NCI-H524 (cell line): Measurements from ENCODE around the gene PGAP1.

Source experiments
- DNase-seq, 2 experiments: peaks; one replicate each; lab custom pipeline; 2025; lab: John Stamatoyannopoulos, UW

Gene PGAP1

GRCh38 chr2:196891136-196891535 lies 35.4 kb downstream of the PGAP1 start:
- no peak for DNase-seq

DNA sequence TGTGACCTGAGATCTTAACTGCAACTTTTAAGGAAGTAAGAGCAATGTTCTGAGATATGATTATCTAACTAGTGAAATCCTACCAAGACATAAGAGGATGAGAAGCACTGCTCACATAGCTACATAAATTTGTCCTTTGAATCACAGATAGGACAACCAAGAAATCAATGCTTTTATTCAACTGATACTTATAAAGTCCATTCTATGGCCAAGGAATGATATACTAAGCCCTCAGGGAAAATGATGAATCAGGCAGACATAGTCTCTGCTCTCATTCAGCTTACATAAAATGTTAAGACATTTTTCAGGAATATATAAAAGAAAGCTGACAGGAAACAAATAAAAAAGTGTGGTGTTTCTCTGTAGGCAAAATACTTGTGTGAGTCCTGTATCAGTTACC lies 39.1 kb downstream of the PGAP1 start:
- no peak for DNase-seq

- no peak for DNase-seq
These were observed 42.1 kb downstream of the PGAP1 start for GRCh38 chr2:196884368-196884767.

- DNase-seq = no peak
These were observed 50.1 kb downstream of the PGAP1 start for GRCh38 chr2:196876364-196876763.

DNA sequence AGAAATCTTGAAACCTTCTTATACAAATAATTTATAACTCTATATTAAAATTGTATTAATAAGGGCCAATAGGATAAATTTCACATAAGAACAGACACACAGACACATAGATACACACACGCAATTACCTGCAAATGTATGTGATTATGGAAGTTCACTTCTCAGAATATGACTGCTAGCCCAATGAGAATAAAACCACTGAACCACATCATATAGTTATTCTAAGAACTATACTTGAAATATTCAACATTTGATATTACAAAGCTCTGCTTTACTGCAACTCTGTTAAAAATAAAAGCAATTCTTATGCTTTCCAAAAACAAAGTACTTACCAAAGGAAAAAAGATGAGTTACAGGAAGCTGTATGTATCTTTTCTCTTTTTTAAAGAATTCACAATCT lies 51.1 kb downstream of the PGAP1 start:
- no peak for DNase-seq

DNA sequence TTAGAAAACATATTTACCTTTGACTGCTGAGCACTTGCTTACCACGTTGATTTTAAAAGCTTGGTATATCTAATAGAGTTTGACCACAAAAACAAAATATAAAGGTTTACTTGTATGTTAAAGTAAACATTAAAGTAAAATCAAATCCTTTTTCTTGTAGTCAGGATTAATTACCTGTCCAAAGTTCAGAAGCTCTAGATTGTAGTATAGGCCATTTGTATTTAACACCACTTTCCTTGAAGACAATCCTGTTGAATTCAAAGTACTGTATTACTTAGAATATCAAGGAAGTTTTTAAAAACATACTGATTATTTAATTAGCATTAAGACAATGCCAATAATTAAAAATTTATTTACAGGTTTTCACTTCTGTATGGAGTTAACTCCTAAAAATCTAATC lies 53.0 kb downstream of the PGAP1 start:
- DNase-seq = no peak

- no peak for DNase-seq
These were observed 71.9 kb downstream of the PGAP1 start for GRCh38 chr2:196854629-196855028.

DNA sequence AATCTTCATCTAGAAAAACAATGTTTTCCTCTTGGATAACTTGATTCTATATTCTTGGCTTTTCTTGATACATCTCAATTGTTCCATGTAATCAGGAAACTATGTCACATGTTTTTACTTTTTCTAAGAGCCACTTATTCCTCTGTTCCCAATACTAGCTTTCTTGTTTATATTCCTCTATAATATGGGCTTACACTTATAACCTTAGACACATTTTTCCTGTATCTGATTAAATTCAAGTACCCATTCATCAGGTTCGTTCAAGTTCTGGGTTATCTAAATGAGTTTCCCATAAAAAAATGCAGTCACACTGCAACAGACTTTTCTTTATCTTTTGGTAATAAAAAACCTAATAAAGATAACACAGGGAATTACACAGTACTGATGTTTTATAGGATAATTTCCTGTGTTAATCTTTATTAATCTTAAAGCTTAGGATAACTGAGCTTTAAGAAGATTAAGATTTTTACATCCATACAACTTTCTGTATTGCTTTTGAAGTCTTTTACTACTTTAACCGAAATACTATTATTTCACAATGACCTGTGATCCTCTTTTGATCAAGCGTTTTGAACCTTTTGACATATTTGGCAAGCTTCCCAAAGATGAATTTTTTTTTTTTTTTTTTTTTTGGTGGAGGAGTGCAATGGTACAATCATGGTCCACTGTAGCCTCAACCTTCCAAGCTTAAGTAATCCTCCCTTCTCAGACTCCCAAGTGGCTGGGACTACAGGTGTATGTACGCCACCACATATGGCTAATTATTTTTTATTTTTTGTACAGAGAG lies 73.0 kb downstream of the PGAP1 start:
- no peak for DNase-seq

- no peak for DNase-seq
These were observed 75.4 kb downstream of the PGAP1 start for GRCh38 chr2:196851088-196851487.

GRCh38 chr2:196849895-196850294 lies 76.6 kb downstream of the PGAP1 start:
- DNase-seq = peak in 1 of 2 experiments; percentile 38

GRCh38 chr2:196846295-196846694 lies 80.2 kb downstream of the PGAP1 start:
- DNase-seq = no peak

GRCh38 chr2:196845371-196845770 lies 81.1 kb downstream of the PGAP1 start:
- DNase-seq = no peak

DNA sequence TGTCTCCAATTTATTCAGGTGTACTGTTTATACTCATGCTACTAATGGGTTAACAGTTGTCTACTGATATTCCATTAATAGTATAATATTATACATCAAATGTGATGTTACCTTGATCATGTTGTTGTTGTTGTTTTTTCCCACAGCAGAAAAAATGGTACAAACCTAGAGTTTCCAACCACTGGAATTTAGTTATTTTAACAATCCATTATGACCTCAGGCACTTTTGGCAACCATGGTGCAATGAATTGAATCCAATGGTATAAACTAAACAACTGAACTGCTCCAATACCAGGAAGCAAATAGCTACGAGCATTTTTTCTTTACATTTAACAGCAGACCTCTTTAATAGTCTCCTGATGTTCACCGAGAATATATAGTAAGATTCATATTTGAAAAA lies 86.3 kb downstream of the PGAP1 start:
- no peak for DNase-seq

GRCh38 chr2:196839574-196839973 lies 86.9 kb downstream of the PGAP1 start:
- no peak for DNase-seq

DNA sequence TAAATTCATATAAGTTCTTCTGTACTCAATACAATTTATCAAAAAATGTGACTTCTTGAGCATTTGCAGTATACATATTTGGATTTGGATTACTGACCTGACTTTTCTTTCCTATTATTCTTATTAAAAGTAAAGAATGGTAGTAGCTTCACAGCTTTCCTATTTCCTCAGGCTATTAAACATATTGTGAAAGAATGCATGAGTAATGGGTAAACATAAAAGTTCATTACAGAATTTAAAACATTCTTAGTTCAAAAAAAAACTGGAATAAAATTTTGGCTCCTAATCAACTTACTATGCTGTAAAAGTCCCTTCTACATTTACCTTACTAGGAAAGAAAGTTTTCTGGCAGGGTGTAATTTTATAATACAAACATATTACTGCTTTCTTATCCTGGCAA lies 90.1 kb downstream of the PGAP1 start:
- no peak for DNase-seq

- no peak for DNase-seq
These were observed 95.8 kb downstream of the PGAP1 start for GRCh38 chr2:196830701-196831100.

GRCh38 chr2:196827356-196827755 lies 99.2 kb downstream of the PGAP1 start:
- no peak for DNase-seq

GRCh38 chr2:196823750-196824522 lies 102.6 kb downstream of the PGAP1 start:
- no peak for DNase-seq

DNA sequence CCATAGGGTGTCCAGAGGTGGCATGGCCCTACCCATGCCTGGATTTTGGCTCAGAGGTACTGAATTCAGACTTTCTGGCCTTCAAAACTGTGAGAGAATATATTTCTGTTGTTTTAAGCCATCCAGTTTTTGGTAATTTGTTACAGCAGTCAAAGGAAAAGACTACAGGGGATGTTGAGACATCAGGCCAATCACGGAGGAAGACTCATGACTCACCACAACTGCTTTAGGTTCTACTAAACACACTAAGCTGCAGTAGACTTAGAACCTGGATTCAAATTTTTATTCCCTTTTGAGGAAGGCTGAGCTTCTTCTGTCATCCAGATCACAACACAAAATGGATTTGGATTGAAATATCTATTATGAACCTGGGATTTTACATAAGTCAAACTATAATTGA lies 105.3 kb downstream of the PGAP1 start:
- DNase-seq = no peak

DNA sequence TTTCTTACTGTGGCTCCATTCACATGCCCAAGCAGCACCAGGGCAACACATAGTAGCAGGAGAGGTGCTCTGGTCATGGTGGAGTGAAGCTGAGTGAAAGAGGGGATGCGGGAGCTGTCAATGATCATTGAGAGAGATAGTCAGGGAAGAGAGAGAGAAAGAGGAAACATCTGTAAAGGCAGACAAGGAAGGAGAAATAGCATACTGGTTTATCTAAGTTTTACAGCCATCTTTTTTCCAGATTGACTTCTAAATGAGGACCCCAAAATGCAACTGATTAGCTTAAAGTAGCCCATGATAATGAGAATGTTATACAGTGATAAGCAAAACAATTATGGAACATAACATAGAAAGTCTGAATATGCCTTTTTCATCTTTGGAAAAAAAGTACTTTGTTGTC lies 117.2 kb downstream of the PGAP1 start, which contains the start of gene C2orf66:
TSS of gene C2orf66 (minus strand) at position 96 of the 400 bp plus-strand sequence. CDS start at position 77, 19 bp downstream.
- no peak for DNase-seq

DNA sequence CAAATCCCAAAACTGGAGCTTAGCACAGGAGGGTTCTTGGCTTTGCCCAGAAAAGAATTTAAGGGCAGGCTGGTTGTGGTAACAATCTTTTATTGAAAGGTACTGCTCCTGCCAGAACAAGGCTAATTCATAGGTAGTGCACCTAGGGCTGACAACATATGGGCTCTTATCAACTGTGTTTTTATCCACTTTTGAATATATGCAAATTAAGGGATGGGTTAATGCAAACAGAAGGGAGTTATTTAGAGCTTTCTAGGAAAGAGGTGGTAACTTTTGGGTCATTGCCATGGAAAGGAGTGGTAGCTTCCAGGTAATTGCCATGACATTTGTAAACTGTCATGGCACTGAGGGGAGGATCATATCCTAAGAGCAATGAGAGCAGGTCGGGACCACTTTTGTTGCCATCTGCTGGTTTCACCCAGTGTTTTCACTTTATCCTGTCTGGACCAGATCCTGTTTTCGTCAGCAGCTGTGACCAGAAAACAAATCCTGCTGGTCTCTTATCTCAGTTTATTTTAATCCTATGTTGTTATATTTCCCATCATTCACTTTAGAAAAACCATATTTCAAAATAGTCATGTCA lies 118.3 kb downstream of the PGAP1 start:
- peak; percentile 5 to 72 for DNase-seq

GRCh38 chr2:196804381-196804780 lies 122.1 kb downstream of the PGAP1 start:
- no peak for DNase-seq

- DNase-seq = no peak
These were observed 124.1 kb downstream of the PGAP1 start for GRCh38 chr2:196802401-196802800.
